ENCODE measurements around the gene CANT1. TPM values are rescaled to one million over a fixed set of nuclear protein-coding genes. Genes with fewer than 3 reads are reported as not detected.

CANT1 gene
- total RNA-seq, 1 donor = 70.8 TPM

- DNase-seq (ENCODE audit: low read depth in 2 of 3, low spot score in 2 of 3) = no peak
Measured at GRCh38 chr17:78944956-78945355, 64.6 kb downstream of the CANT1 start.

GRCh38 chr17:78944026-78944425 lies 65.5 kb downstream of the CANT1 start:
- no peak for DNase-seq (ENCODE audit: low read depth in 2 of 3, low spot score in 2 of 3)

Other genes with a start within 250 kb of the CANT1 start
- gene CYTH1, start 227.5 kb downstream of the CANT1 start, total RNA-seq = 49.0 TPM
- gene USP36, start 168.9 kb downstream of the CANT1 start, total RNA-seq = 67.3 TPM
- 1.6 TPM for gene CEP295NL, start 106.6 kb downstream of the CANT1 start, total RNA-seq
- gene TIMP2, start 84.4 kb downstream of the CANT1 start, total RNA-seq = 29.6 TPM
- 51.4 TPM for gene LGALS3BP, start 29.8 kb downstream of the CANT1 start, total RNA-seq
- 0.54 TPM for gene C1QTNF1, start 14.4 kb upstream of the CANT1 start, total RNA-seq
- gene ENGASE, start 65.1 kb upstream of the CANT1 start, total RNA-seq = 57.4 TPM

Measured in hematopoietic multipotent progenitor cell (in vitro differentiated cells).